Measurements from ENCODE around the gene IL22RA2.
"Not testable (repeated sequence)": the region's sequence is repeated elsewhere in the genome, so short reads cannot be mapped to it uniquely, and the experiment has no call there.

IL22RA2 gene

GRCh38 chr6:137116807-137117206 is 56.6 kb downstream of the IL22RA2 start:
- no peaks in the 10 kb centered on the region for H3K4me1 ChIP-seq (ENCODE audit: control extremely low read depth in 1 of 4, control insufficient read depth in 4 of 4, insufficient read depth in 4 of 4, low read length in 3 of 4)
- ChIA-PET CTCF (interaction anchor here (0.8 to 1.4 kb wide), 2 partner anchors 16 to 23 kb away, joined by 3 read pairs; no protein-coding TSS in a partner anchor), POLR2A (no interaction called here)

DNA sequence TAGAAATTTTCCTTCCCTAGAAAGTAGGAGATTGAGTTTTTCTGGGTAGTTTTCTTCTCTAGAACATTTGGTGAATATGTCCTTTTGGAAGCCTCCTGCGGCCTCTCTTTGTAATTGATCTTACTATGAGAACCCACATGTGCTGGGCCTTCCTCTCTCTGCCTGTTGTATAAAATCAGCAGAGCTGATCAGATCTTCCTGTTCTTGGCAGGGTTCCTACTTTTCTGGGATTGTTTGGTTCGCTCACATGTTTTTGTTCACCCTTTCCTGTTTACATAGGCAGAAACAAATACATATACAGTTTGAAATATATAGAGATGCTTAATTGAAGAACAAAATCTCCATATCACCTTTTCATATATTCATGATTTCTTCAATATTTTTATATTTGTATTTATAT is 57.8 kb downstream of the IL22RA2 start:
- 100% methylated on average over 1 of the region's 2 CpGs for WGBS (ENCODE audit: insufficient coverage)
- CTCF ChIA-PET, result interaction anchor here (0.6 to 1.5 kb wide), 3 partner anchors 29 to 317 kb away, joined by 3 to 4 read pairs (median 3); no protein-coding TSS in a partner anchor
- Histone ChIP-seq H3K27ac (ENCODE audit: insufficient read depth in 1 of 2, low read depth in 1 of 2, low read length in 2 of 2, poor library complexity in 1 of 2, severe bottlenecking in 2 of 2) (no peak overlapping the region), H3K4me3 (ENCODE audit: control insufficient read depth in 1 of 7, extremely low read depth in 1 of 7, insufficient read depth in 4 of 7, low read depth in 2 of 7, low read length in 6 of 7) (no peak overlapping the region), H3K4me1 (ENCODE audit: control extremely low read depth in 1 of 4, control insufficient read depth in 4 of 4, insufficient read depth in 4 of 4, low read length in 3 of 4) (no peaks in the 10 kb centered on the region), H3K36me3 (ENCODE audit: control insufficient read depth in 4 of 4, insufficient read depth in 4 of 4, low read length in 3 of 4) (no peaks in the 10 kb centered on the region), H3K9me3 (ENCODE audit: control extremely low read depth in 1 of 5, control insufficient read depth in 4 of 5, insufficient read depth in 2 of 5, low read depth in 1 of 5, low read length in 4 of 5) (peaks cover 0 to 24% (median 10%) of the 10 kb centered on the region in 5 experiments), H3K27me3 (replicated peaks in 2 of 5; ENCODE audit: control insufficient read depth in 4 of 5, insufficient read depth in 5 of 5, low read length in 4 of 5) (no peaks in the 10 kb centered on the region)
- POLR2A ChIA-PET, result no interaction called here
- DNase-seq, result no peak

More at GRCh38 chr6:137116807-137117206, 56.6 kb downstream of the IL22RA2 start:
- Histone ChIP-seq H3K27ac (ENCODE audit: insufficient read depth in 1 of 2, low read depth in 1 of 2, low read length in 2 of 2, poor library complexity in 1 of 2, severe bottlenecking in 2 of 2) (no peak overlapping the region), H3K36me3 (ENCODE audit: control insufficient read depth in 4 of 4, insufficient read depth in 4 of 4, low read length in 3 of 4) (no peaks in the 10 kb centered on the region), H3K4me3 (ENCODE audit: control insufficient read depth in 1 of 7, extremely low read depth in 1 of 7, insufficient read depth in 4 of 7, low read depth in 2 of 7, low read length in 6 of 7) (no peak overlapping the region), H3K27me3 (replicated peaks in 2 of 5; ENCODE audit: control insufficient read depth in 4 of 5, insufficient read depth in 5 of 5, low read length in 4 of 5) (no peaks in the 10 kb centered on the region), H3K9me3 (ENCODE audit: control extremely low read depth in 1 of 5, control insufficient read depth in 4 of 5, insufficient read depth in 2 of 5, low read depth in 1 of 5, low read length in 4 of 5) (peaks cover 0 to 29% (median 10%) of the 10 kb centered on the region in 5 experiments)
- no peak for DNase-seq
- WGBS (ENCODE audit: insufficient coverage), result 100% methylated on average over 4 of the region's 5 CpGs

DNA sequence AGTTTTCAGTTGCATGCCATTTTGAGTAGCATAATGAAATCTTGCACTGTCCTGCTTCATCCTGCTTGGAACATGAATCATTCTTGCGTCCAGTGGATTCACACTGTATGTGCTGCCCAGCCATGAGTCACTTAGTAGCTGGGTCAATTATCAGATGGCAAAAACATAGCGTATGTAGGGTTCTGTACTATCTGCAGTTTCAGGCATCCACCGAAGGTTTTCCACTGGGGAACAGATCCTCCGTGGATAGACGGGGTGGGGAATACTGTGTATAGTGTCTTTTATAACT is 61.4 kb downstream of the IL22RA2 start:
- Histone ChIP-seq H3K27ac (ENCODE audit: insufficient read depth in 1 of 2, low read depth in 1 of 2, low read length in 2 of 2, poor library complexity in 1 of 2, severe bottlenecking in 2 of 2) (no peak overlapping the region), H3K9me3 (ENCODE audit: control extremely low read depth in 1 of 5, control insufficient read depth in 4 of 5, insufficient read depth in 2 of 5, low read depth in 1 of 5, low read length in 4 of 5) (peaks cover 0 to 7% (median 3%) of the 10 kb centered on the region in 5 experiments), H3K27me3 (replicated peaks in 2 of 5; ENCODE audit: control insufficient read depth in 4 of 5, insufficient read depth in 5 of 5, low read length in 4 of 5) (no peaks in the 10 kb centered on the region), H3K4me1 (ENCODE audit: control extremely low read depth in 1 of 4, control insufficient read depth in 4 of 4, insufficient read depth in 4 of 4, low read length in 3 of 4) (no peaks in the 10 kb centered on the region), H3K36me3 (ENCODE audit: control insufficient read depth in 4 of 4, insufficient read depth in 4 of 4, low read length in 3 of 4) (no peaks in the 10 kb centered on the region), H3K4me3 (ENCODE audit: control insufficient read depth in 1 of 7, extremely low read depth in 1 of 7, insufficient read depth in 4 of 7, low read depth in 2 of 7, low read length in 6 of 7) (no peak overlapping the region)
- ChIA-PET POLR2A (no interaction called here), CTCF (no interaction called here)
- 100% methylated on average over 1 of the region's 5 CpGs for WGBS (ENCODE audit: insufficient coverage)
- DNase-seq, result no peak

GRCh38 chr6:137111296-137112066 is 62.0 kb downstream of the IL22RA2 start:
- ChIA-PET POLR2A (no interaction called here), CTCF (no interaction called here)
- Histone ChIP-seq H3K27me3 (replicated peaks in 2 of 5; ENCODE audit: control insufficient read depth in 4 of 5, insufficient read depth in 5 of 5, low read length in 4 of 5) (no peaks in the 10 kb centered on the region), H3K27ac (ENCODE audit: insufficient read depth in 1 of 2, low read depth in 1 of 2, low read length in 2 of 2, poor library complexity in 1 of 2, severe bottlenecking in 2 of 2) (no peak overlapping the region), H3K4me1 (ENCODE audit: control extremely low read depth in 1 of 4, control insufficient read depth in 4 of 4, insufficient read depth in 4 of 4, low read length in 3 of 4) (no peaks in the 10 kb centered on the region), H3K9me3 (ENCODE audit: control extremely low read depth in 1 of 5, control insufficient read depth in 4 of 5, insufficient read depth in 2 of 5, low read depth in 1 of 5, low read length in 4 of 5) (peaks cover 0 to 7% (median 3%) of the 10 kb centered on the region in 5 experiments), H3K4me3 (ENCODE audit: control insufficient read depth in 1 of 7, extremely low read depth in 1 of 7, insufficient read depth in 4 of 7, low read depth in 2 of 7, low read length in 6 of 7) (no peak overlapping the region), H3K36me3 (ENCODE audit: control insufficient read depth in 4 of 4, insufficient read depth in 4 of 4, low read length in 3 of 4) (no peaks in the 10 kb centered on the region)
- DNase-seq, result no peak
- WGBS (ENCODE audit: insufficient coverage), result 100% methylated on average over 1 of the region's 2 CpGs

DNA sequence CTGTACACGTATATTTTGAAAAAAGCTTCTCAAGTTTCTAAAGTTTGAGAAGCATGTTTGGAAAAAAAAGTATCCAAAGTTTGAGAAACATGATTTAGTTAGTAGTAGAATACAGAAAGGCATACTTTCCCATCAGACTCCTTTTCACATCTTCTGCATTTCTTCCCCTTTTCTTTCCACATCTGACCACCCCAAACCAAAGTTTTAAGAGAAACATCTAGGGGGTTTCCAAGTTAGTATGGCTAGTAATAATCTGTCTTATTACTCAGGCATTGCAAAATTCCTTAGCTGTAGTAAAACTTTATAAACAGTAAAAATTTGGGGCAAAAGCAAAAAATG is 65.7 kb downstream of the IL22RA2 start:
- no peak overlapping the region for H3K4me3 ChIP-seq (ENCODE audit: control insufficient read depth in 1 of 7, extremely low read depth in 1 of 7, insufficient read depth in 4 of 7, low read depth in 2 of 7, low read length in 6 of 7)
- no peak for DNase-seq
- POLR2A ChIA-PET, result no interaction called here
- H3K9me3 ChIP-seq (ENCODE audit: control extremely low read depth in 1 of 5, control insufficient read depth in 4 of 5, insufficient read depth in 2 of 5, low read depth in 1 of 5, low read length in 4 of 5), result peaks cover 0 to 9% (median 3%) of the 10 kb centered on the region in 5 experiments
- no peaks in the 10 kb centered on the region for H3K36me3 ChIP-seq (ENCODE audit: control insufficient read depth in 4 of 4, insufficient read depth in 4 of 4, low read length in 3 of 4)
- H3K4me1 ChIP-seq (ENCODE audit: control extremely low read depth in 1 of 4, control insufficient read depth in 4 of 4, insufficient read depth in 4 of 4, low read length in 3 of 4), result no peaks in the 10 kb centered on the region
- CTCF ChIA-PET, result no interaction called here
- peaks cover 0 to 2% (median 0%) of the 10 kb centered on the region in 5 experiments for H3K27me3 ChIP-seq (replicated peaks in 2 of 5; ENCODE audit: control insufficient read depth in 4 of 5, insufficient read depth in 5 of 5, low read length in 4 of 5)
- no peak overlapping the region for H3K27ac ChIP-seq (ENCODE audit: insufficient read depth in 1 of 2, low read depth in 1 of 2, low read length in 2 of 2, poor library complexity in 1 of 2, severe bottlenecking in 2 of 2)
- WGBS (ENCODE audit: insufficient coverage), result no CpG with 5 or more reads among the region's 1 CpG

GRCh38 chr6:137107047-137107766 is 66.2 kb downstream of the IL22RA2 start:
- CTCF ChIA-PET; H3K27ac ChIP-seq (ENCODE audit: insufficient read depth in 1 of 2, low read depth in 1 of 2, low read length in 2 of 2, poor library complexity in 1 of 2, severe bottlenecking in 2 of 2); H3K4me3 ChIP-seq (ENCODE audit: control insufficient read depth in 1 of 7, extremely low read depth in 1 of 7, insufficient read depth in 4 of 7, low read depth in 2 of 7, low read length in 6 of 7); H3K9me3 ChIP-seq (ENCODE audit: control extremely low read depth in 1 of 5, control insufficient read depth in 4 of 5, insufficient read depth in 2 of 5, low read depth in 1 of 5, low read length in 4 of 5); DNase-seq; H3K27me3 ChIP-seq (replicated peaks in 2 of 5; ENCODE audit: control insufficient read depth in 4 of 5, insufficient read depth in 5 of 5, low read length in 4 of 5); POLR2A ChIA-PET; H3K36me3 ChIP-seq (ENCODE audit: control insufficient read depth in 4 of 4, insufficient read depth in 4 of 4, low read length in 3 of 4); H3K4me1 ChIP-seq (ENCODE audit: control extremely low read depth in 1 of 4, control insufficient read depth in 4 of 4, insufficient read depth in 4 of 4, low read length in 3 of 4): not testable (repeated sequence)
- 89% methylated on average over 4 of the region's 6 CpGs for WGBS (ENCODE audit: insufficient coverage)

GRCh38 chr6:137106183-137106582 is 67.3 kb downstream of the IL22RA2 start:
- no peaks in the 10 kb centered on the region for H3K36me3 ChIP-seq (ENCODE audit: control insufficient read depth in 4 of 4, insufficient read depth in 4 of 4, low read length in 3 of 4)
- no CpG with 5 or more reads among the region's 3 CpGs for WGBS (ENCODE audit: insufficient coverage)
- H3K4me3 ChIP-seq (ENCODE audit: control insufficient read depth in 1 of 7, extremely low read depth in 1 of 7, insufficient read depth in 4 of 7, low read depth in 2 of 7, low read length in 6 of 7), result no peak overlapping the region
- ChIA-PET POLR2A (no interaction called here), CTCF (interaction anchor here (1.0 to 1.1 kb wide), 2 partner anchors 12 to 26 kb away, joined by 3 to 4 read pairs; no protein-coding TSS in a partner anchor)
- H3K27ac ChIP-seq (ENCODE audit: insufficient read depth in 1 of 2, low read depth in 1 of 2, low read length in 2 of 2, poor library complexity in 1 of 2, severe bottlenecking in 2 of 2), result no peak overlapping the region
- peaks cover 0 to 11% (median 3%) of the 10 kb centered on the region in 5 experiments for H3K9me3 ChIP-seq (ENCODE audit: control extremely low read depth in 1 of 5, control insufficient read depth in 4 of 5, insufficient read depth in 2 of 5, low read depth in 1 of 5, low read length in 4 of 5)
- H3K4me1 ChIP-seq (ENCODE audit: control extremely low read depth in 1 of 4, control insufficient read depth in 4 of 4, insufficient read depth in 4 of 4, low read length in 3 of 4), result no peaks in the 10 kb centered on the region
- peaks cover 0 to 3% (median 0%) of the 10 kb centered on the region in 5 experiments for H3K27me3 ChIP-seq (replicated peaks in 2 of 5; ENCODE audit: control insufficient read depth in 4 of 5, insufficient read depth in 5 of 5, low read length in 4 of 5)
- DNase-seq, result no peak

Measured in common myeloid progenitor, CD34-positive (primary cell).